Measurements from ENCODE around the gene DIAPH3. TPM values are rescaled to one million over a fixed set of nuclear protein-coding genes. Genes with fewer than 3 reads are reported as not detected.

The DIAPH3 gene, protein sequence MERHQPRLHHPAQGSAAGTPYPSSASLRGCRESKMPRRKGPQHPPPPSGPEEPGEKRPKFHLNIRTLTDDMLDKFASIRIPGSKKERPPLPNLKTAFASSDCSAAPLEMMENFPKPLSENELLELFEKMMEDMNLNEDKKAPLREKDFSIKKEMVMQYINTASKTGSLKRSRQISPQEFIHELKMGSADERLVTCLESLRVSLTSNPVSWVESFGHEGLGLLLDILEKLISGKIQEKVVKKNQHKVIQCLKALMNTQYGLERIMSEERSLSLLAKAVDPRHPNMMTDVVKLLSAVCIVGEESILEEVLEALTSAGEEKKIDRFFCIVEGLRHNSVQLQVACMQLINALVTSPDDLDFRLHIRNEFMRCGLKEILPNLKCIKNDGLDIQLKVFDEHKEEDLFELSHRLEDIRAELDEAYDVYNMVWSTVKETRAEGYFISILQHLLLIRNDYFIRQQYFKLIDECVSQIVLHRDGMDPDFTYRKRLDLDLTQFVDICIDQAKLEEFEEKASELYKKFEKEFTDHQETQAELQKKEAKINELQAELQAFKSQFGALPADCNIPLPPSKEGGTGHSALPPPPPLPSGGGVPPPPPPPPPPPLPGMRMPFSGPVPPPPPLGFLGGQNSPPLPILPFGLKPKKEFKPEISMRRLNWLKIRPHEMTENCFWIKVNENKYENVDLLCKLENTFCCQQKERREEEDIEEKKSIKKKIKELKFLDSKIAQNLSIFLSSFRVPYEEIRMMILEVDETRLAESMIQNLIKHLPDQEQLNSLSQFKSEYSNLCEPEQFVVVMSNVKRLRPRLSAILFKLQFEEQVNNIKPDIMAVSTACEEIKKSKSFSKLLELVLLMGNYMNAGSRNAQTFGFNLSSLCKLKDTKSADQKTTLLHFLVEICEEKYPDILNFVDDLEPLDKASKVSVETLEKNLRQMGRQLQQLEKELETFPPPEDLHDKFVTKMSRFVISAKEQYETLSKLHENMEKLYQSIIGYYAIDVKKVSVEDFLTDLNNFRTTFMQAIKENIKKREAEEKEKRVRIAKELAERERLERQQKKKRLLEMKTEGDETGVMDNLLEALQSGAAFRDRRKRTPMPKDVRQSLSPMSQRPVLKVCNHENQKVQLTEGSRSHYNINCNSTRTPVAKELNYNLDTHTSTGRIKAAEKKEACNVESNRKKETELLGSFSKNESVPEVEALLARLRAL
- total RNA-seq = 7.1 and 9.1 TPM in 2 replicates

DNA sequence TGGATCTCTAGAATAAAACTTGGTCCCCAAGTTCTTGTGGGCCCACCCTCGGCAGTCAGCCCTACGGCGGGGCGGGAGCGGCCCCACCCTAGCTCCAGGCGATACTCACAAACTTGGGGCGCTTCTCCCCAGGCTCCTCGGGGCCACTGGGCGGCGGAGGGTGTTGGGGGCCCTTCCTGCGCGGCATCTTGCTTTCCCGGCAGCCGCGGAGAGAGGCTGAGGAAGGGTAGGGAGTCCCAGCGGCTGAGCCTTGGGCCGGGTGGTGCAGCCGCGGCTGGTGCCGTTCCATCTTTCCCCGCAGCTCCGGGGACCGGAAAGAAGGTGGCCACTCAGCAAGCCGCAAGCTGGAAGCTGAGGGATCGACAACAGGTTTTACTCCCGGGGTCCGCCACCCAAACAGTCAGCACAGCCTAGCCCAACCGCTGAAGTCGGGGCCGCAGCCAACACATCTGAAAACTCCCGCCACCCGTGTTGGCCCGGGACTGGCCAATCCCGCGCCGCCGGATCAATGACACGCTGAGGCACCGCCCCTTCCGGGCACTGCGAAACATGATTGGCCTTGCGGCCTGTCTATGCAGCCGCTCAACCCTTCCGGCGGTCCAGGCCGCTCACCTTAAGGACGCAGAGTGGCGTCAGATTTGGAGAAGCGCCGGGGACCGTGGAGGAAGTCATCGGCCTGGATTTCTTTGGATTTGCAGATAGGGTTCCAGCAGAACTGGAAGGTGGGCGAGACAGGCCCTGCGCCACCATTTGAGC is at the start of gene DIAPH3:
Gene DIAPH3, minus strand, starts transcription at position 451 of the 756 bp plus-strand sequence. Its CDS starts 162 bp downstream, at position 289.

Other genes starting within 250 kb of the DIAPH3 start
- gene TDRD3, start 233.3 kb upstream of the DIAPH3 start, total RNA-seq = 12.9 and 14.6 TPM in 2 replicates

Measured in endothelial cell of coronary artery (primary cell).